Measurements from ENCODE around the gene CDC73. TPM values are rescaled to one million over a fixed set of nuclear protein-coding genes. Genes with fewer than 3 reads are reported as not detected.

Gene CDC73
- total RNA-seq, 2 donors from 2014 or later, result 22.6 to 37.9 TPM

MicroRNAs within 50 kb of the gene (microRNA counts, 767-probe panel; counts per million panel counts)
- microRNA hsa-miR-1278, result 0 to 736 counts per million in 2 donors

Small RNAs within 50 kb of the gene (microRNA-seq; reads per million reads assigned to microRNA genes)
- 0 reads per million in 2 donors for gene MIR1278 (ENCODE audit: borderline number of aligned reads in 2 of 2, borderline replicate concordance in 2 of 2)

Small RNAs within 50 kb of the gene (small RNA-seq; reads per million reads assigned to genes)
- gene MIR1278, result not detected

Other genes with a start within 250 kb of the CDC73 start
- gene UCHL5, start 62.7 kb upstream of the CDC73 start, total RNA-seq, result 10 to 100 TPM in 1 of 2 donors, 1 to 10 TPM in 1; 7.6 to 47.5 TPM
- 10 to 100 TPM; 23.7 to 31.6 TPM for gene RO60, start 62.4 kb upstream of the CDC73 start, total RNA-seq
- 1 to 10 TPM; 1.3 to 2.6 TPM for gene GLRX2, start 16.6 kb upstream of the CDC73 start, total RNA-seq
- under 1 TPM; 0.33 to 0.52 TPM for gene B3GALT2, start 64.6 kb downstream of the CDC73 start, total RNA-seq

Data from body of pancreas (tissue), 4 donors.